HEK293 (cell line): Measurements from ENCODE around the gene RMC1.

Source experiments
- GLI4 ChIP-seq: fragments of 450-650 bp; formaldehyde crosslinking; IDR thresholded peaks from 2 replicates; pipeline ENCODE4 v1.5.1; 2016; ENCODE audit warnings: missing biosample characterization, missing genetic modification characterization
- GLIS2 ChIP-seq: fragments of 450-650 bp; formaldehyde crosslinking; IDR thresholded peaks from 2 replicates; pipeline ENCODE4 v1.5.1; 2016; ENCODE audit warnings: missing biosample characterization, missing genetic modification characterization
- HIC1 ChIP-seq: fragments of 450-650 bp; formaldehyde crosslinking; IDR thresholded peaks from 2 replicates; pipeline ENCODE4 v1.5.1; 2016; ENCODE audit warnings: missing biosample characterization, missing genetic modification characterization
- KLF8 ChIP-seq: fragments of 450-650 bp; formaldehyde crosslinking; IDR thresholded peaks from 2 replicates; pipeline ENCODE4 v1.5.1; 2016; ENCODE audit warnings: missing biosample characterization, missing genetic modification characterization
- MYNN ChIP-seq: fragments of 450-650 bp; formaldehyde crosslinking; IDR thresholded peaks from 2 replicates; pipeline ENCODE4 v1.5.1; 2016; ENCODE audit warnings: missing biosample characterization, missing genetic modification characterization, borderline replicate concordance
- MZF1 ChIP-seq: fragments of 450-650 bp; formaldehyde crosslinking; IDR thresholded peaks from 2 replicates; pipeline ENCODE4 v1.5.1; 2017; ENCODE audit warnings: missing biosample characterization, missing genetic modification characterization, borderline replicate concordance
- PRDM6 ChIP-seq: fragments of 450-650 bp; formaldehyde crosslinking; IDR thresholded peaks from 2 replicates; pipeline ENCODE4 v1.5.1; 2017; ENCODE audit warnings: missing biosample characterization, missing genetic modification characterization
- REPIN1 ChIP-seq: fragments of 450-650 bp; formaldehyde crosslinking; IDR thresholded peaks from 2 replicates; pipeline ENCODE4 v1.5.1; 2017; ENCODE audit warnings: missing biosample characterization, missing genetic modification characterization, low read depth
- WT1 ChIP-seq: fragments of 450-650 bp; formaldehyde crosslinking; IDR thresholded peaks from 2 replicates; pipeline ENCODE4 v1.5.1; 2016; ENCODE audit warnings: missing biosample characterization, missing genetic modification characterization
- ZBTB6 ChIP-seq: fragments of 450-650 bp; formaldehyde crosslinking; IDR thresholded peaks from 2 replicates; pipeline ENCODE4 v1.5.1; 2017; ENCODE audit warnings: missing biosample characterization, missing genetic modification characterization
- ZNF155 ChIP-seq: fragments of 450-650 bp; formaldehyde crosslinking; IDR thresholded peaks from 2 replicates; pipeline ENCODE4 v1.5.1; 2016; ENCODE audit warnings: missing biosample characterization, missing genetic modification characterization
- ZNF2 ChIP-seq: fragments of 450-650 bp; formaldehyde crosslinking; IDR thresholded peaks from 2 replicates; pipeline ENCODE4 v1.5.1; 2016; ENCODE audit warnings: missing biosample characterization, missing genetic modification characterization
- ZNF302 ChIP-seq: fragments of 450-650 bp; formaldehyde crosslinking; IDR thresholded peaks from 2 replicates; pipeline ENCODE4 v1.5.1; 2016; ENCODE audit warnings: missing biosample characterization, missing genetic modification characterization, low read depth
- ZNF311 ChIP-seq: fragments of 450-650 bp; formaldehyde crosslinking; IDR thresholded peaks from 2 replicates; pipeline ENCODE4 v1.5.1; 2017; ENCODE audit warnings: missing biosample characterization, missing genetic modification characterization, borderline replicate concordance
- ZNF366 ChIP-seq: fragments of 450-650 bp; formaldehyde crosslinking; conservative IDR thresholded peaks from 2 replicates; pipeline ENCODE4 v1.5.1; 2016; ENCODE audit warnings: missing biosample characterization, missing genetic modification characterization
- ZNF398 ChIP-seq: fragments of 450-650 bp; formaldehyde crosslinking; IDR thresholded peaks from 2 replicates; pipeline ENCODE4 v1.5.1; 2017; ENCODE audit warnings: missing biosample characterization, missing genetic modification characterization
- ZNF433 ChIP-seq: fragments of 450-650 bp; formaldehyde crosslinking; IDR thresholded peaks from 2 replicates; pipeline ENCODE4 v1.5.1; 2016; ENCODE audit warnings: missing biosample characterization, missing genetic modification characterization, low read depth
- ZNF510 ChIP-seq: fragments of 450-650 bp; formaldehyde crosslinking; IDR thresholded peaks from 2 replicates; pipeline ENCODE4 v1.5.1; 2018; ENCODE audit warnings: mild to moderate bottlenecking, missing genetic modification characterization, missing biosample characterization; ENCODE audit not compliant: insufficient replicate concordance
- ZNF513 ChIP-seq: fragments of 450-650 bp; IDR thresholded peaks from 2 replicates; pipeline ENCODE4 v1.5.1; 2018; ENCODE audit warnings: missing biosample characterization, missing genetic modification characterization
- ZNF529 ChIP-seq: fragments of 450-650 bp; formaldehyde crosslinking; IDR thresholded peaks from 2 replicates; pipeline ENCODE4 v1.5.1; 2017; ENCODE audit warnings: missing genetic modification characterization, missing biosample characterization; ENCODE audit not compliant: insufficient replicate concordance
- ZNF555 ChIP-seq: fragments of 450-650 bp; formaldehyde crosslinking; conservative IDR thresholded peaks from 2 replicates; pipeline ENCODE4 v1.5.1; 2017; ENCODE audit warnings: missing biosample characterization, mild to moderate bottlenecking, missing genetic modification characterization, inconsistent platforms
- ZNF580 ChIP-seq: fragments of 450-650 bp; formaldehyde crosslinking; IDR thresholded peaks from 2 replicates; pipeline ENCODE4 v1.5.1; 2016; ENCODE audit warnings: missing biosample characterization, missing genetic modification characterization
- ZNF610 ChIP-seq: fragments of 450-650 bp; formaldehyde crosslinking; IDR thresholded peaks from 2 replicates; pipeline ENCODE4 v1.5.1; 2016; ENCODE audit warnings: missing biosample characterization, missing genetic modification characterization, borderline replicate concordance
- ZNF626 ChIP-seq: fragments of 450-650 bp; sonication (Bioruptor Pico); formaldehyde crosslinking; IDR thresholded peaks from 2 replicates; pipeline ENCODE4 v1.5.1; 2018; ENCODE audit warnings: missing biosample characterization, missing genetic modification characterization, inconsistent platforms
- ZNF701 ChIP-seq: fragments of 450-650 bp; formaldehyde crosslinking; IDR thresholded peaks from 2 replicates; pipeline ENCODE4 v1.5.1; 2016; ENCODE audit warnings: missing biosample characterization, missing genetic modification characterization
- ZNF707 ChIP-seq: fragments of 450-650 bp; formaldehyde crosslinking; IDR thresholded peaks from 2 replicates; pipeline ENCODE4 v1.5.1; 2016; ENCODE audit warnings: missing biosample characterization, missing genetic modification characterization

RMC1 gene

GRCh38 chr18:23503038-23503962 is at the start of gene RMC1 (continued):
- TF ChIP-seq HIC1 (peak; percentile 68), ZNF513 (tag by site-specific recombination) (0 out of 2 replicates have a peak, but pooled peaks have one; percentile 22), ZNF398 (tag by site-specific recombination) (no peak), ZNF626 (tag by site-specific recombination) (no peak), ZNF311 (tag by site-specific recombination) (no peak), KLF8 (tag by site-specific recombination) (peak; percentile 81; the same call in 1 of the 2 replicates), ZNF2 (tag by site-specific recombination) (no peak), ZNF610 (tag by site-specific recombination) (0 out of 2 replicates have a peak, but pooled peaks have one; percentile 29), MZF1 (tag by site-specific recombination) (no peak), WT1 (no peak), ZNF302 (tag by site-specific recombination) (no peak), MYNN (tag by site-specific recombination) (no peak), REPIN1 (no peak), ZBTB6 (tag by site-specific recombination) (peak; percentile 88; the same call in 1 of the 2 replicates), GLIS2 (tag by site-specific recombination) (peak; percentile 85), ZNF529 (no peak), ZNF510 (tag by site-specific recombination) (no peak), PRDM6 (tag by site-specific recombination) (no peak), ZNF701 (tag by site-specific recombination) (no peak), ZNF155 (tag by site-specific recombination) (no peak), ZNF555 (no peak), ZNF580 (tag by site-specific recombination) (peak; percentile 76; the same call in 1 of the 2 replicates), ZNF366 (tag by site-specific recombination) (no peak), ZNF433 (tag by site-specific recombination) (no peak), GLI4 (tag by site-specific recombination) (no peak), ZNF707 (tag by site-specific recombination) (no peak)
